Heart right ventricle (tissue), 16 donors: ENCODE data around the gene TCF21. TPM values are rescaled to one million over a fixed set of nuclear protein-coding genes. Genes with fewer than 3 reads are reported as not detected.
"Not testable (repeated sequence)": the region's sequence is repeated elsewhere in the genome, so short reads cannot be mapped to it uniquely, and the experiment has no call there.

Experiments used
- ATAC-seq, 8 donors: fragments of 200-7000 bp; cut with Tn5 transposase; one replicate each; pipeline ENCODE4 v1.9.1; 2020; ENCODE audit warnings: mild to moderate bottlenecking in 8 of 8, moderate library complexity in 8 of 8, moderate number of reproducible peaks in 1 of 8
- DNase-seq, 2 donors: peaks; one replicate each; pipeline ENCODE4 v3.0.0-alpha.2; 2020
- H3K27ac ChIP-seq, 10 donors: fragments of 200-600 bp; sonication (generic) in 2 of 10; one replicate each; pipeline versions ENCODE4 v1.5.0 to v1.8.0; 2020 to 2022; ENCODE audit warnings: mild to moderate bottlenecking in 3 of 10
- H3K27me3 ChIP-seq, 7 donors: fragments of 200-600 bp; one replicate each; pipeline ENCODE4 v1.8.0; 2021 to 2022; ENCODE audit warnings: mild to moderate bottlenecking in 2 of 7
- H3K36me3 ChIP-seq, 9 donors: fragments of 200-600 bp; sonication (generic) in 1 of 9; one replicate each; pipeline versions ENCODE4 v1.5.0 to v1.8.0; 2020 to 2022; ENCODE audit warnings: mild to moderate bottlenecking in 2 of 9
- H3K4me1 ChIP-seq, 9 donors: fragments of 200-600 bp; sonication (generic) in 1 of 9; one replicate each; pipeline versions ENCODE4 v1.5.0 to v1.8.0; 2020 to 2022; ENCODE audit warnings: mild to moderate bottlenecking in 4 of 9
- H3K4me3 ChIP-seq, 10 donors: fragments of 200-600 bp; sonication (generic) in 2 of 10; one replicate each; pipeline versions ENCODE4 v1.5.0 to v1.8.0; 2020 to 2022; ENCODE audit warnings: mild to moderate bottlenecking in 7 of 10, moderate library complexity in 2 of 10
- H3K9me3 ChIP-seq, 11 donors: fragments of 200-600 bp in 10 of 11; sonication (generic) in 2 of 11; one replicate each; pipeline versions ENCODE4 v1.5.0 to v1.8.0; 2013 to 2022; ENCODE audit warnings: mild to moderate bottlenecking in 2 of 11, control low read depth in 1 of 11, moderate library complexity in 1 of 11
- WGBS, 2 donors: extraction: QIAGEN DNeasy Blood & Tissue Kit; methylation state at CpG; one replicate each; pipeline ENCODE4 v1.1.7; 2013; ENCODE audit warnings: inconsistent platforms in 1 of 2; 5-methylcytosine and 5-hydroxymethylcytosine counted together
- intact Hi-C, 10 donors: fragments of 100-400 bp; cut with DNase I; formaldehyde crosslinking; loops; one replicate each; pipeline versions ENCODE4 v1.11.1 to v1.14.2; 2022
- polyA plus RNA-seq, 2 donors: library from polyadenylated mRNA; stranded (reverse); fragments of 200-250 nt; gene quantifications; one replicate each; pipeline ENCODE4 v1.2.3, GENCODE V29; 2013
- total RNA-seq, 10 donors: library from RNA; stranded (reverse); fragmentation: NEBNext Ultra II Directional in 3 of 10; extraction: Animal tissue kit (Norgen Biotek cat#: 25700) in 3 of 10; gene quantifications; one replicate each; pipeline versions ENCODE4 v1.2.1 to v1.2.4, GENCODE V29; 2021 to 2023
- TF ChIP-seq, protein P1 (sequence below), 9 donors: fragments of 200-600 bp; sonication (generic) in 2 of 9; IDR thresholded peaks; one replicate each; pipeline versions ENCODE4 v1.5.0 to v1.8.0; 2021 to 2022; ENCODE audit warnings: antibody characterized with exemption in 9 of 9, mild to moderate bottlenecking in 5 of 9, moderate library complexity in 1 of 9
- donor health status: Arrhythmogenic right ventricular cardiomyopathy.
- donor health status: ischemic (EF 13 %, LVEDD 7.1; RV severe dilation, severe dysfunction).
- donor health status: healthy with polysubstance abuse.
- donor health status: DM: no; HTN: yes; CAD: no.
- donor health status: DM: no; HTN: no; CAD: no.
- donor health status: ischemic (EF 25% LVEDD 6.9; RV normal size, moderate dysfunction).
- donor health status: ischemic (EF 25% LVEDD 5.7; RV mildly dilated, moderate dysfunction).
- donor health status: healthy.
- donor health status: DM: yes; HTN: yes; CAD: no.
- donor health status: Ischemic cardiomyopathy.
- donor health status: ischemic (EF 35%, LVEDD 5.7; RV mildly dilated, moderate dysfunction).
- donor health status: nonischemic (EF 11% LVEDD 7.7; RV severe dilation, severe dysfunction).
- donor health status: DM: yes; HTN: yes; CAD: no.
- donor health status: PGD.
- donor health status: ischemic (EF 29% LVEDD 5.4; RV normal size, mild dysfunction).
- donor health status: nonischemic (EF 23%, LVEDD 6.1; RV moderate dilation, normal function).

The TCF21 gene
- total and polyA plus RNA-seq, 12 donors = 1.3 to 16.6 (median 3.1) TPM

DNA sequence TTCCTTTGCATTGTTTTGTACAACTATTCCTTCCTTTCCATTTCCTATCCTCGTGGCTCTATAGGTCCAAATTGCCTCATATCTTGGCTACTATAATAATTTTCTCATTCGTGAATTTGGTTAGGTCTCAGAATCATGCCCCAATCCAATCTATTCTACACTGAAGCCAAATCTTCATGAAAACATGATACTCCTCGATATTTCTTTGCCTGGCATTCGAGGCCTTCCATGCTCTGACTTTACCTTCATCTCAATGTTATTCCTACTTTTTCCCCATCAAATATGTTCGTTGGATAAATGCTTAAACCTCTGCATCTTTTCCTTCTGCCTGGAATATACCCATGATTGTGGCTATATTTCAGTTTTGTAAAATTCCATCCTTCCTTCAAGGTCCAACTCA is 30.4 kb downstream of the TCF21 start:
- intact Hi-C loops = loop anchor here in 8 of 10 donors (5.0 to 10.0 kb wide), 6 partner anchors 82 to 1387 kb away; partner anchors contain the start of gene TAAR9 (in 2 of the 8)
- Histone ChIP-seq H3K4me3 (no peak overlapping the region), H3K36me3 (no peaks in the 10 kb centered on the region), H3K9me3 (peaks cover 0 to under 1% (median 0%) of the 10 kb centered on the region in 11 donors), H3K27me3 (peaks cover 0 to 11% (median 0%) of the 10 kb centered on the region in 7 donors), H3K27ac (no peak overlapping the region), H3K4me1 (peaks cover 0 to 11% (median 0%) of the 10 kb centered on the region in 9 donors)
- WGBS, 2 donors = 82 to 86% methylated on average over 5 of the region's 5 CpGs
- TF ChIP-seq, protein P1, sequence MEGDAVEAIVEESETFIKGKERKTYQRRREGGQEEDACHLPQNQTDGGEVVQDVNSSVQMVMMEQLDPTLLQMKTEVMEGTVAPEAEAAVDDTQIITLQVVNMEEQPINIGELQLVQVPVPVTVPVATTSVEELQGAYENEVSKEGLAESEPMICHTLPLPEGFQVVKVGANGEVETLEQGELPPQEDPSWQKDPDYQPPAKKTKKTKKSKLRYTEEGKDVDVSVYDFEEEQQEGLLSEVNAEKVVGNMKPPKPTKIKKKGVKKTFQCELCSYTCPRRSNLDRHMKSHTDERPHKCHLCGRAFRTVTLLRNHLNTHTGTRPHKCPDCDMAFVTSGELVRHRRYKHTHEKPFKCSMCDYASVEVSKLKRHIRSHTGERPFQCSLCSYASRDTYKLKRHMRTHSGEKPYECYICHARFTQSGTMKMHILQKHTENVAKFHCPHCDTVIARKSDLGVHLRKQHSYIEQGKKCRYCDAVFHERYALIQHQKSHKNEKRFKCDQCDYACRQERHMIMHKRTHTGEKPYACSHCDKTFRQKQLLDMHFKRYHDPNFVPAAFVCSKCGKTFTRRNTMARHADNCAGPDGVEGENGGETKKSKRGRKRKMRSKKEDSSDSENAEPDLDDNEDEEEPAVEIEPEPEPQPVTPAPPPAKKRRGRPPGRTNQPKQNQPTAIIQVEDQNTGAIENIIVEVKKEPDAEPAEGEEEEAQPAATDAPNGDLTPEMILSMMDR (IDR thresholded peaks at IDR 0.05) = no peak
- ATAC-seq (no peak), DNase-seq (no peak)

DNA sequence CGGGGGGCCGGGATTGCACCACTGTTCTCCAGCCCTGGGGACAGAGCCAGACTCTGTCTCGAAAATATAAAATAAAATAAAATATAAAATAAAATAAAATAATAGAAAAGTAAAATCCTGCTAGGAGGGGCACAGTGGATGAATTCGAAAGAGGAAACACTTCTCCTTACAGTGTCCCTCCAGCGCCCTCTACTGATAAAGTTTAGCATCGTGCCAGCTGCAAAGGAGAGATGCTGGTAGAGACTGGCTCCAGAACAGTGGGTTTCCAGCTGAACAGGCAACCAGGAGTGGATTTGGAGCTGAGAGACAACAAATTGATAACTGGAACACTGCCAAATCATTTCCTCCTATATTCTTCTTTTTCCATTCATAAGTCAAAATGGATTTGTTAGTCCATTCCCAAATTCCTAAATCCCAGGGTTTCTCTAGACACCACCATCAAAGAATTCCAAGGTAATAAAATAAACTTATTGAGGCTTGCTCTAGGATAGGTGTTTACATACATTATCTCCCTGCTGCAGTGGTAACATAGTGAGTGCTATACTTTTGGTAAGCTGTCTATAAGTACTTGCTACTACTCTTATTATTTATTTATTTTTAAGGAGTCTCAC is 32.4 kb downstream of the TCF21 start:
- H3K36me3 ChIP-seq = no peaks in the 10 kb centered on the region
- no peaks in the 10 kb centered on the region for H3K9me3 ChIP-seq
- TF ChIP-seq, protein P1 (IDR thresholded peaks at IDR 0.05) = peak; percentile 69 to 86 (median 81)
- peak; percentile 59 to 76 for DNase-seq
- ATAC-seq = peak in 7 of 8 donors; percentile 54 to 76 (median 65)
- H3K4me3 ChIP-seq = peak overlapping the region in 3 of 10 donors; percentile 18 to 35 (median 26)
- H3K27ac ChIP-seq = no peak overlapping the region
- peaks cover 0 to 11% (median 0%) of the 10 kb centered on the region in 9 donors for H3K4me1 ChIP-seq
- intact Hi-C loops = loop anchor here in 7 of 10 donors (2.0 to 10.0 kb wide), 5 partner anchors 53 to 176 kb away; no protein-coding TSS in a partner anchor
- H3K27me3 ChIP-seq = peaks cover 0 to 9% (median 0%) of the 10 kb centered on the region in 7 donors
- 25 to 26% methylated on average over 6 of the region's 6 CpGs for WGBS, 2 donors

DNA sequence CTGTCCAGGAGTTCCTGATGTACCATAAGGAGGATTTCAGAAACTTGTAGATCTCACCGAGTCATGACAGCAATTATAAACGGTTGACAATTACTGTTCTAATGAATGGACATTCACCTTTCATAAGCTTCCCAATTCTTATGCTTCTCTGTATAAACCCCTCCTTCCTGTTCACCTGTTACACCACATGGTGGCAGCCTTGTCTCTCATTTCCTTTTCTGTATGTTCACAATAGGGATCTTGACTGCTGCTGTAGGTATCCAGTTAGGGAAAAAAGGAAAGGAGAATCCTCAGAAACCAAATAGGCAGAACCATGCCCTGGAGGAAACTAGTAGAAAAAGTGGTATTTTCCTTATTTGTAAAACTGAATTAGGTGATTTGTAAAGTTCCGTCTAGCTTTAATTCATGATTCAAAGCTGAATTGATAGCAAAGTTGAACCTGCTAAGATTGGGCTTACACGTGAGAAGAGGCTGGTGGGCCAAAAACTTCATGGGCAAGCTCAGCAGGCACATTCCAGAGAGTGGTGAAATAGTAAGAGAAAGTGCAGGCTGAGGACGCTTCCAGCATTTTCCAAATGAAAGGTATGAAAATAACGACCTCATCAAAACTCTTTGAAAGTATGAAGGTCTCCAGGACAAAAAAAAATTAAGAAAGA is 35.2 kb downstream of the TCF21 start:
- Histone ChIP-seq H3K36me3 (no peaks in the 10 kb centered on the region), H3K4me3 (no peak overlapping the region), H3K27me3 (peaks cover 0 to 22% (median 3%) of the 10 kb centered on the region in 7 donors), H3K27ac (no peak overlapping the region), H3K9me3 (no peaks in the 10 kb centered on the region), H3K4me1 (no peaks in the 10 kb centered on the region)
- DNase-seq (peak in 1 of 2 donors; percentile 75), ATAC-seq (peak; percentile 79 to 93 (median 91))
- TF ChIP-seq, protein P1 (IDR thresholded peaks at IDR 0.05) = peak; percentile 69 to 93 (median 87)
- intact Hi-C loops = loop anchor here (1.0 to 10.0 kb wide), 10 partner anchors 51 to 175 kb away; no protein-coding TSS in a partner anchor
- 15 to 18% methylated on average over 6 of the region's 6 CpGs for WGBS, 2 donors

DNA sequence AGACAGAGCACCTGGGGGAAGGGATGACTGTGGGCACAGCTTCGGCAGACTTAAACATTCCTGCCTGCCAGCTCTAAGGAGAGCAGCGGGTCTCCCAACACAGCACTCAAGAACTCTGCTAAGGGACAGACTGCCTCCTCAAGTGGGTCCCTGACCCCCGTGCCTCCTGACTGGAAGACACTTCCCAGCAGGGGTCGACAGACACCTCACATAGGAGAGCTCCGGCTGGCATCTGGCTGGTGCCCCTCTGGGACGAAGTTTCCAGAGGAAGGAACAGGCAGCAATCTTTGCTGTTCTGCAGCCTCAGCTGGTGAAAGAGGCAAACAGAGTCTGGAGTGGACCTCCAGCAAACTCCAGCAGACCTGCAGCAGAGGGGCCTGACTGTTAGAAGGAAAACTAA is 42.3 kb downstream of the TCF21 start:
- 62 to 69% methylated on average over 6 of the region's 6 CpGs for WGBS, 2 donors
- H3K4me3 ChIP-seq, H3K4me1 ChIP-seq, ATAC-seq, DNase-seq, H3K27ac ChIP-seq, H3K36me3 ChIP-seq, intact Hi-C loops: not testable (repeated sequence)
- H3K9me3 ChIP-seq = peaks cover 0 to 23% (median 0%) of the 10 kb centered on the region in 11 donors
- peaks cover 0 to 19% (median 0%) of the 10 kb centered on the region in 7 donors for H3K27me3 ChIP-seq

DNA sequence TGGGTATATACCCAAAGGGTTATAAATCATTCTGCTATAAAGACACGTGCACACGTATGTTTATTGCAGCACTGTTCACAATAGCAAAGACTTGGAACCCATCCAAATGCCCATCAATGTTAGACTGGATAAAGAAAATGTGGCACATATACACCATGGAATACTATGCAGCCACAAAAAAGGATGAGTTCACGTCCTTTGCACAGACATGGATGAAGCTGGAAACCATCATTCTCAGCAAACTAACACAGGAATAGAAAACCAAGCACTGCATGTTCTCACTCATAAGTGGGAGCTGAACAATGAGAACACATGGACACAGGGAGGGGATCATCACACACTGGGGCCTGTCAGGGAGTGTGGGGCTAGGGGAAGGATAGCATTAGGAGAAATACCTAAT is 47.4 kb downstream of the TCF21 start:
- H3K27me3 ChIP-seq, DNase-seq, H3K27ac ChIP-seq, ATAC-seq, H3K36me3 ChIP-seq, intact Hi-C loops, H3K4me1 ChIP-seq, H3K4me3 ChIP-seq: not testable (repeated sequence)
- 94% methylated on average over 3 of the region's 3 CpGs for WGBS, 2 donors
- H3K9me3 ChIP-seq = peaks cover 0 to 26% (median 0%) of the 10 kb centered on the region in 11 donors
